HUDEP-2 (cell line): ENCODE measurements around the gene NTM.

Experiments used
- DNase-seq, 76 experiments: peaks; one replicate each; lab custom pipeline; 2025; ENCODE audit not compliant: unreplicated experiment in 76 of 76; lab: John Stamatoyannopoulos, UW

Gene NTM

DNA sequence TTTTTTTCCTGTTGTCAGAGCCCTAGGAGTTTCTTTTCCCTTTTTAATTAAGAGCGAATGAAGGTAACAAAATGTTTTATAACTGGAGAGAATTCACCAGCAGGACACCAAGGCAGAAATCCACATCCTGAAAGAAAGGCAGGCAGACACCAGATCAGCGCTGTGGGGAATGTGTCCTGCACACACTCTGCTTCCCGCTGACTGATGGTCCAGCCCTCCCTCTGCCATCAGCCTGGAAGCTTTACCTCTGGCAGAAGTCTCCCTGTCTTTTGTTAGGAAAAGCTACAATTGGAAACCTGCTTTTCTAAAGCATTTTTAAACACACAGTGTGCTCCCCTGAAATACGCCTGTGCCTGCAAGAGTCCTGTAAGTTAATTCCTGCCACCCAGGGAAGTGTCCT, 638.5 kb downstream of the NTM start:
- DNase-seq, result no peak

DNA sequence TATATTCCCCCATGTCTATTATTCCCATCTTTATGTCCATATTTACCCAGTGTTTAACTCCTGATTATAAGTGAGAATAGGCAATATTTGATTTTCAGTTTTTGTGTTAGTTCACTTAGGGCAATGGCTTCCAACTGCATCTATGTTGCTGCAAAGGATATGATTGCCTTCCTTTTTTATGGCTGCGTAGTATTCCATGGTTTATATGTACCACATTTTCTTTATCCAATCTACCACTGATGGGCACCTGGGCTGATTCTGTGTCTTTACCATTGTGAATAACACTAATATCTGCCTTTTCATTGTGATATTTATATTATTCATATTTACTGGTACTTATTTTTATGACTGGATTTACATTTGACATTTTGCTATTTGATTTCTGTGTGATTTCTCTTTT, 649.6 kb downstream of the NTM start:
- DNase-seq, result no peak

GRCh38 chr11:132022285-132022684, 651.9 kb downstream of the NTM start:
- no peak for DNase-seq

DNA sequence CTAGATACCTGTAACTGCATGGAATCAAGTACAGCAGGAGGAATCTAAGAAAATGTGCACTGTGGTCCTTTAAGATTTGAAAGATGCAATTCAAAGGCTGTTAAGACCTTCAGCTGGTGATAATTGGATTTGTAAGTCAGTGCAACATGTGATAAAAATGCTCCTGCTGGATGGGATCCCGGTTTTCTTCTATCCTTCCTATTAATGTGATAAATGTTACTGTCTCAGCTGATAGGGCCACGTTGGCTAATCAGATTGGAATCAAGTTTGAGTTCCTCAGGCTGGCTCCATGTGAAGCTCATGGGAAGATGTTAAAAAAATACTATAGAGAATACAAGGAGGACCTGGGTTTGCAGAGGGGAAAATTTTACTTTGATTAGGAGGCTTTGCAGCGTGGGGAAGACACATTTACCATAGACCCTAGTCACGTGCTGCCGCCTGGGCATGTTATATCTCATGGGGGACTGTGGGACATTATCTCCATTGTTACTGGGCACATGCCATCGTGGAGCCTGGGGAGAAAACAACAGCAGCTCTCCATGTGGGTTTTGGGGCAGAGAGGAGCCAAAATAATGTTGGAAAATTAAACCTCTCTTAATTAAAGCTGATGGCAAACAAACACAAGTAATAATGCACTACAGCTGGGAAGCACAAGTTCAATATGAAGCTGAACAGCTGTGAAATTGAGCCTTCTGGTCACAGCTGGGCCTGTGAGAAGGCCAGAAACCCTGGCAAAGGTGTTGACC, 652.5 kb downstream of the NTM start:
- no peak for DNase-seq

GRCh38 chr11:132024587-132025295, 654.3 kb downstream of the NTM start:
- DNase-seq, result no peak

GRCh38 chr11:132026746-132027145, 656.3 kb downstream of the NTM start:
- no peak for DNase-seq

DNA sequence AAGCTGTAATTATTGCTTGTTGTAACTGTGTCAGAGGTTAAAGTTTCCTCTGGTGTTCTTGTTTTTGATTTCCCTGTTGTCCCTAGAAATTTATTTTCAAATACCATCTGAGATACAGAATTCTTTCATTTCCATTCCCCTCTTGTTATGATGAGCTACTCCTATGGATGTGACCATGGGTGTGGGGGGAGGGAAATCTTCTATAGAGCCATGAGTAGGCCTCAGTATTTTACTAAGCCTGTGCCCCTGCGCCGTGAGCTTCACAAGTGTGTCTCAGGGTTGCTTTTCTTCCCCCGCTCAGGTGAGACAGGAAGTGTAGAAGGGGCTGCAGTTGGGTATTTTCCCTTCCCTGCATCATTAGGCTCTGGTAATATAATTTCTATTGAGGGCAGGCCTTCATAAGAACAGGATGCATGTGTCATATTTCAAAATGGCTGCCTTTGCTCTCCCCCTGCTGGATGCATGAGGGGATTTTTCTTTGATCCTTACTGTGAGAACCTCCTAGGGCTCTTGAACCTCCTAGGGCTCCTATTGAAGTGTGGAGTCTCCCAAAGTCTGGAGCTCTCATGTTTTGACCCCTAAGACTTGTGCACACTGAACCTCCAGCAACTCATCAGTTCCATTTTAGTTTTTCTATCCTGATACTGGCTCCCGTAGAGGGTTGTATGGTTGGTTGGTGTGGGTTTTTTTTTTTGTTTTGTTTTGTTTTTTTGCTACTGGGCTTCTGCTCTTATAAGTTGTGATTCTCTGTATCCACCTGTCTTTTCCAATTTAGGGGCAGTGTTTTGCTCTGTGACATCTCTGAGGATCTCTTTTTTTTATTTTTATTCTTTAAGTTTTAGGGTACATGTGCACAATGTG, 658.2 kb downstream of the NTM start:
- peak in 5 of 76 experiments; percentile 1 to 14 (median 2) for DNase-seq

GRCh38 chr11:132030896-132031295, 660.5 kb downstream of the NTM start:
- DNase-seq, result no peak

- DNase-seq, result no peak
Observed at GRCh38 chr11:132032555-132032954, 662.1 kb downstream of the NTM start.

DNA sequence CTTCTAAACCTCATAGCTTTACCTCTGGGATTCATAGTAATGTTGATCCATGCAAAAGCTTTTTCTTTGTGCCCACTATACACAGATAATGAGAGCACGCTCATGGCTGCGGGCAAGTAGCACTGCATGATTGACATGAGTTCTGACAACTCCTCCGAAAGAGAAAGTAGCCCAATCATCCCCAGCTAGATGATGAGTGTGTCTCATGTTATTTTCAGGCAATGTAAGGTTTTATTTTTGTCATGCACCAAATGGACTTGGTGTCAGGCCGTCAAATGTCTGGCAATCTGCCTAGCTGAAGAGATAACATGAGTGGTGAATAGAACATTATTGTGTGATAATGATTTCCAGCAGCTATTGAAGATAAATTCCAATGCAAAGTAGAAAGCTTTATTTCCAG, 662.6 kb downstream of the NTM start:
- no peak for DNase-seq

DNA sequence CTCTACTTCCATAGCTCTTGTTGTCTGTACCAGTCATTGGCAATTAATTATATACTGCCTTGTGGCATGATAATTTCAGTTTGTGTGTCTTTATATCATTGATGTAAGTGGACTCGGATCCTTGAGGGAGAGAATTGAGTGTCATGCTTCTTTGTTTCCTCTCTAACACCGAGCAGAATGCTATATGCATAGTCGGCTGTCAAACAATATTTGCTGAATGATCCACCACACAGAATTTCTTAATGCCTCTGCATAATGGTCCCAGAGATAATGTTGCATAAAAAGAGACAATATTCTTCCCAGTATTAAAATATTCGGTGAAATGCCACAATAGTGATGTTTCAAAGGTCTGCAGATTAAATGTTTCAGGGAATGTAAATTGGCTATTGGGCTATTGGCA, 664.8 kb downstream of the NTM start:
- DNase-seq, result no peak

DNA sequence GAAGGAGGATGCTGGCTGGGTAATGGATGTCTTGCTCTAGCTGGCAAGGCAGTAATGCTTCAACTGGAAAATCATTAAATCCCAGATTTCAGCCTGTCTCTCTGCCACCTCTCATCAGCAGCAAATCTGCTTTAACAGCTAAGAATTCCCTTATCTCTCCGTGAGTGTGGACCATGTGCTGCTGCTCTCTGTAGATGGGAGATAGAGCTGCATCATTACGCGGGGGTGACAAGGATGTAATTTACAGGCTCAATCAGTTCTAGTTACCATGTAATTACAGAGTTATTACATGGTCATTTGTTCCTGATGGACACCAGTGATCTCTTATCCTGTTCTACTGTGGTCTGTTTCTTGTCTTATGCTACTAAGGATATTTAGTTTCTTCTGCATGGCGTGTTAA, 665.4 kb downstream of the NTM start:
- DNase-seq, result no peak

GRCh38 chr11:132036220-132036619, 665.8 kb downstream of the NTM start:
- DNase-seq, result no peak

DNA sequence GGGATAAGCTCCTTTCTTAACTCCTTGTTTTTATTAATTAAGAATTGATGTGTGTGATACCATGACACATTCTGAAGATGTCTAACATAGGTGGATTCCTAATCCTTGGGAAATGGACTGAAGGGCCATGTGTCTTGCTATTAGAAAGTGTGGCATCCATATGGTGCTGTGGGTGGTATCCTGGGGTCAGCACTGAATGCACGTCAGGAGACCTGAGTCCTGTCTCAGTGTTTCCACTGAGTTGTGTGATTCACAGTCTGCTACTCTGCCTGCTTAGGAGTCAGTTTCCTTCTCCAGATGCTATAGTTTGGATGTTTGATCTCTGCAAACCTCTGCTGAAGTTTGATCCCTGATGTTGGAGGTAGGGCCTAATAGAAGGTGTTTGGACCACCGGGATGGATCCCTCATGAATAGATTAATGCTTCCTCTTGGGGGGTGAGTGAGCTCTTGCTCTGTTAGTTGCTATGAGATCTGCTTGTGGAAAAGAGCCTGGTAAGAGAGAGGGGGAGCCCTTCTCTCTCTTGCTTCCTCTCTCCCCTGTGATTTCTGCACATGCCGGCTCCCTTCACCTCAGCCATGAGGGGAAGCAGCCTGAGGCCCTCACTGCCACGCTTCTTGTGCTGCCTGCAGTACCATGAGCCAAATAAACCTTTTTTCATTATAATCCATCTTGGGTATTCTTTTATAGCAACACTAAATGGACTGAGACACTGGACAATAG, 666.5 kb downstream of the NTM start:
- DNase-seq, result no peak

- DNase-seq, result no peak
Observed at GRCh38 chr11:132037467-132037862, 667.0 kb downstream of the NTM start.

- no peak for DNase-seq
Observed at GRCh38 chr11:132037956-132038355, 667.5 kb downstream of the NTM start.

DNA sequence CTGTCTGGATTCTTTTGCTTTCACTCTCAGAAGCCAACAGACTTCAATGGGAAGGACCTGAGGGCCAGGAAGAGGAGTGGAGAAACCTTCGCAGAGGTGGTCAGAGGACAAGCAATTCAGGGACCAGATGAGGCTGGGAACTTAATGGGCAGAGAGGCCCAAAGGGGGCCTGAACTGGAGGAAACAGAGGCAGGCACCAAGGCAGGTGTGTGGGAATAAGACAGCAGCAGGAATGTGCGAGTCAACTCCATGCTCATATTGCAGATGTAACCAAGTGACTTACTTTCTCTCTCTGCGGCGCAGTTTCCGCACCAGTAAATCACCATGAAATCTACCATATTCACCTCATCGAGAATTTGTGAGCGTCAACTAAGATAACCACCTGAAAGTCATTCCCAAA, 669.1 kb downstream of the NTM start:
- DNase-seq, result no peak

- no peak for DNase-seq
Observed at GRCh38 chr11:132042296-132042695, 671.9 kb downstream of the NTM start.

- no peak for DNase-seq
Observed at GRCh38 chr11:132043714-132044113, 673.3 kb downstream of the NTM start.

DNA sequence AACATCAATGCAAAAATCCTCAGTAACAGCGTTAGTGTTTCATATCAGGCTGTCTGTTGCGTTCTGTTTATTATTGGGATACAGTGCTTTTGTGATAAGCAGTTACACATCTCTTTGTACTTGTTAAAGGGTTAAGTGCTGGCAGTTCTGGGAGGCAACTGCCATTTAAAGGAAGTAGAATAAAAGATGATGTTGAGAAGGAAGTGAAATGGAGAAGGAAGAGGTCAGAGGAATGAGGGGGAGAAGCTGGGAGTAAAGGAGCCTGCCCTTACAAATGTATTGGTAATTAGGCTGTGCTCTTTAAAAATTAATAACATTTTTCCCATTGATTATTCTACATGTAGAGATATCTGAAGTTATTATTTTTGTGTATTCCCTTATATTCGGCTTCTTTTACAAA, 674.7 kb downstream of the NTM start:
- DNase-seq, result no peak
